Heart left ventricle (tissue), 13 donors: ENCODE measurements around the gene FAP.

Experiments
- POLR2A ChIP-seq, 2 donors: fragments of 450-650 bp; IDR thresholded peaks; one replicate each; pipeline ENCODE4 v1.6.1; 2017; ENCODE audit warnings: antibody characterized with exemption in 2 of 2, mild to moderate bottlenecking in 2 of 2, moderate library complexity in 2 of 2
- TF ChIP-seq, protein P1 (sequence below), 12 donors: fragments of 200-600 bp; sonication (generic) in 4 of 12; IDR thresholded peaks; one replicate each; pipeline versions ENCODE4 v1.5.0 to v1.8.0; 2018 to 2022; ENCODE audit warnings: antibody characterized with exemption in 12 of 12, mild to moderate bottlenecking in 5 of 12
- donor health status: ischemic (EF 13 %, LVEDD 7.1; RV severe dilation, severe dysfunction).
- donor health status: DM: no; HTN: yes; CAD: no.
- donor health status: DM: no; HTN: no; CAD: no.
- donor health status: ischemic (EF 25% LVEDD 6.9; RV normal size, moderate dysfunction).
- donor health status: ischemic (EF 25% LVEDD 5.7; RV mildly dilated, moderate dysfunction).
- donor health status: ischemic (EF 35%, LVEDD 5.7; RV mildly dilated, moderate dysfunction).
- donor health status: nonischemic (EF 11% LVEDD 7.7; RV severe dilation, severe dysfunction).
- donor health status: DM: yes; HTN: yes; CAD: no.
- donor health status: PGD.
- donor health status: ischemic (EF 29% LVEDD 5.4; RV normal size, mild dysfunction).
- donor health status: nonischemic (EF 23%, LVEDD 6.1; RV moderate dilation, normal function).

DNA sequence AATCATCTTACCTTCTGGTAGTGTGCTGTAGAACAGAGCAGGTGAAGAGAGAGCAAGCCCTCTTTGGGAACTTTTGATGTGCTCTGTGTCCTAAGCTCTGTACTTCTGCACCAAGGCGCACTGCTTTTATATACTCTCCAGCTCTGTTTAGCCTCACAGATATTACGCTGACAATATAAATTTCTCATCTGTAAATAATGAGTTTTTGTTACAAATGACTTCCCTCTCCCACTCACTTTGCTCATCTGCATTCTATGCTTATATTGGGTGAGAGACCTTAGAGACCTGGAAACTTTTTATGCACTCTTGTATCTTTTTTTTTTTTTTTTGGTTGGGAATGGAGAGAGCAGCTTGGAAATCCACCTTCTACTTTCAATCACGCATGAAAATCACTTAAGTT lies 91.1 kb downstream of the FAP start, which contains the start of gene GCG:
- TF ChIP-seq, protein P1, sequence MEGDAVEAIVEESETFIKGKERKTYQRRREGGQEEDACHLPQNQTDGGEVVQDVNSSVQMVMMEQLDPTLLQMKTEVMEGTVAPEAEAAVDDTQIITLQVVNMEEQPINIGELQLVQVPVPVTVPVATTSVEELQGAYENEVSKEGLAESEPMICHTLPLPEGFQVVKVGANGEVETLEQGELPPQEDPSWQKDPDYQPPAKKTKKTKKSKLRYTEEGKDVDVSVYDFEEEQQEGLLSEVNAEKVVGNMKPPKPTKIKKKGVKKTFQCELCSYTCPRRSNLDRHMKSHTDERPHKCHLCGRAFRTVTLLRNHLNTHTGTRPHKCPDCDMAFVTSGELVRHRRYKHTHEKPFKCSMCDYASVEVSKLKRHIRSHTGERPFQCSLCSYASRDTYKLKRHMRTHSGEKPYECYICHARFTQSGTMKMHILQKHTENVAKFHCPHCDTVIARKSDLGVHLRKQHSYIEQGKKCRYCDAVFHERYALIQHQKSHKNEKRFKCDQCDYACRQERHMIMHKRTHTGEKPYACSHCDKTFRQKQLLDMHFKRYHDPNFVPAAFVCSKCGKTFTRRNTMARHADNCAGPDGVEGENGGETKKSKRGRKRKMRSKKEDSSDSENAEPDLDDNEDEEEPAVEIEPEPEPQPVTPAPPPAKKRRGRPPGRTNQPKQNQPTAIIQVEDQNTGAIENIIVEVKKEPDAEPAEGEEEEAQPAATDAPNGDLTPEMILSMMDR (IDR thresholded peaks at IDR 0.05) = no peak
- TF ChIP-seq POLR2A (IDR thresholded peaks at IDR 0.05) = no peak
